GM21737 (cell line): ENCODE measurements around the gene SUGCT.
"Not testable (repeated sequence)": the region's sequence is repeated elsewhere in the genome, so short reads cannot be mapped to it uniquely, and the experiment has no call there.

Experiments used
- ATAC-seq: cut with Tn5 transposase; IDR thresholded peaks from one replicate; pipeline ENCODE4 v1.9.1; 2021; ENCODE audit warnings: mild to moderate bottlenecking, moderate library complexity; ENCODE audit not compliant: unreplicated experiment

SUGCT gene

DNA sequence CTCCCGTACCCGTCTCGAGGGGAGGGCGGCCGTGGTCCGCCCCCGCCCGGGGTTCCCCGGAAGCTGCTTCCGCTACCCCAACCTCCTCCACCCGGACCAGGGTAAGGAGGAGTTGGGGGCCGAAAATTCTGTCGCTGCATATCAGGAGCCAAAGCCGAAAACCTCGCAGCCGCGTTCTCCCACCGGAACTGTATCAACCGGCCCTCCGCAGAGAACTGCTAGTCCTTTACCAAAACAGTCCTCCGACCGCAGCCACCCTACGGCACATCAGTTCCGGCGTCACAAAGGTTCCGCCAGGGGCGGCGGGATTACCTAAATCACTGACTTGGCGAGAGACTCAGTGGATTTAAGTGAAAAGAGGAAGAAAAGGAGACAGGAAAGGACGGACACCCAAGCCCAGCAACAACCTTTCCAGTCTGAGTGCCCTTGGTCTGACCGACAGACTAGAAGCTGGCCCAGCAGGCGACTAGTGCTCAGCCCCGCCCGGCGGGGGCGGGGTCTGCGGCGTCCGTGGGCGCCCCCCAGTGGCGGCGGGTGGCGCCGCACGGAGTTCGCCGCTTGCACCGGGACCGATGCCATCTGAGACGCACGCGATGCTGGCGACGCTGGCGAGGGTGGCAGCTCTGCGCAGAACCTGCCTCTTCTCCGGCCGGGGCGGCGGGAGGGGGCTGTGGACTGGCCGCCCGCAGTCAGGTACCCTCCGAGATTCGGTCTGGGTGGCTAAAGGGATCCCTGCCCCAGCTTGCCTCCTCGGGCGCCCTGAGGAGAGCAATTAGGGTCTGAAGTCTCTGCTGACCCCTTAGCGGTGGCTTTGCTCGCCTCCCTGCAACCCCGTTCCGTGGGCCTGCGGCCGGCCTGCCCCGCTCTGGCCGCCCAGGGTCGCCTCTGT, at the start of gene SUGCT, which contains the start of gene MPLKIP:
TSS of gene SUGCT (plus strand) at position 578 of the 889 bp plus-strand sequence.
TSS of gene MPLKIP (minus strand) at position 195 of the 889 bp plus-strand sequence. CDS start at position 140, 55 bp downstream.
- peak; percentile 90 for ATAC-seq

DNA sequence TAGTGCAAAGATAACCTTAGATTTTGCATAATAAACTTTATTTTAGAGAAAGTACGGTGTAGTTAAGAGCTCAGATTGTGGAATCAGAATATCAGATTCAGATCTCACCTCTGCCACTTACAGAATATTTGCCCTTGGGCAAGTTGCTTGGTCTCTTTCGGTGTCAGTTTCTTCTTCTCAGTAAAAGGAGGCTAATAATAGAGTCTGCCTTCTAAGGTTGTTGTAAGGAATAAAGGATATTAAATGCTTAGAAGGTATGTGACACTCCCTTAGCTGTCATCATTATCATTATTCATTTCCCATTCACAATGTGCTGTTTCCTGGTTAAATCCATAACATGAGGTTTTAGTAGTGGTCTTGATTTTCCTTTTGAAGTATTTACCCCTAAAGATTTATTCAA, 42.6 kb upstream of the SUGCT start:
- no peak for ATAC-seq

DNA sequence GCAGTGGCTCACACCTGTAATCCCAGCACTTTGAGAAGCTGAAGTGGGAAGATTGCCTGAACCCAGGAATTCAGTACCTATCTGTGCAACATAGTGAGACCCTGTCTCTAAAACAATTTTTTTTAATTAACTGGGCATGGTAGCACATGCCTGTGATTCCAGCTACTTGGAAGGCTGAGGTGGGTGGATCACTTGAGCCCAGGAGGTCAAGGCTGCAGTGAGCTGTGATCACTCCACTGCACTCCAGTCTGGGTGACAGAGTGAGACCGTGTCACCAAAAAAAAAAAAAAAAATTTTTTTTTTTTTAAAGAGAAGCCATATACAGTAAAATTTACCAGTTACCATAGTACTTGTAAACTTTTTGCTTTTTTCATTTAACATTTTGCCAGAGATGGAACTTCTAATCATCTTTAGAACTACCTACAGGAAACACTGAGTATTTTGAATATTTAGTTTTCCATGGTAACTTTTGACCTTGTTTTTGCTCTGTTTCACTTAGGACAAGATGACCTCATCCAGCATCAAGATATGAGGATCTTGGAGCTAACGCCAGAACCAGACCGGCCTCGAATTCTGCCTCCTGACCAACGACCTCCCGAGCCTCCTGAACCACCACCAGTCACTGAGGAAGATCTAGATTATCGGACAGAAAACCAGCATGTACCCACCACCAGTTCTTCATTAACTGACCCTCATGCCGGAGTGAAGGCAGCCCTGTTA, 41.0 kb upstream of the SUGCT start:
- ATAC-seq: no peak

DNA sequence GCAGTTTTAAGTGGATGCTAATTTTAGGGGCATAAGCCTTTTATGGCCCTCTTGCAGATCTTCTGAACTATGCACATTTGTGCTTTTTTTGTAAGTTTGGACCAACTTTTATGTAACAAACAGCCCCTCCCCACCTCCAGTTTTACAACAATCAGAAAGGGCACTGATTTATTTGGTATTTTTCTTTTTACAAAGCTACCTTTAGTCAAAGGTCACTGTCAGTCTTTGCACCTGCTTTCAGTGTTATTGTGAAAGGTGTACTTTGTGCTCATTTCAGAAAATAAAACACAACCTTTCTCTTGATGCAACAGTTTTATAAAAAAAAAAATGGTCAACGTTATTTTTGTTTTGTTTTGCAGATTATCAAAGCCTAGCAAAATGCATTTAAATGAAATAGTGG, 39.6 kb upstream of the SUGCT start:
- ATAC-seq: no peak

DNA sequence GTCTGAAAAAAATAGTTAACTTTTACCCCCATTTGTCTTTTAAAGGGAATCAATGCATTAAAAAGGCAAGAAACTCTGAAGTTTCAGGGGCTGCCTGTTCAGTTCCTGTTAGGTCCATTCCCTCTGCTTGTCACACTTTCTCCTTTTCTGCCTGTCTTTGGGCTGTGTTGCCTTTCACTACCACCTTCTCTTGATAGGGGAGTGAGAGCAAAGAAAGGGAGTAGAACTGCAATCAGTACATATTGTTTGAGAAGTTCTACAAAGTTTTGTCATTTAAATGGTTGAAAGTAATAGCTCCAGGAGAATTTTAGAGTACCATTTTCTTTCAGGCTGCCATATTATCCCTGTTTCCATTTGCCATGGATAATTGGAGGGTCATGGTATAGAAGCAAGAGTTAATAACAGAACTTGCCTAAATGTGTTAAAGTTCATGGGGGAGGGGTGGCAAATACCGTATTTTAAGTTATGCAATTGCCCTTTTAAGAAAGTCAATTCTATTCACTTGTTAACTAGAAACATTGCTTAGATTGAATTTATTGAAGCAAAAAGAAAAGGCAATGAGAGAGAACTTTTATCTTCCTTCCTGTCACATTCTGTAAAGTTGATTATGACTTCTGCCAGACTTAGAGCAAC, 39.0 kb upstream of the SUGCT start:
- no peak for ATAC-seq

DNA sequence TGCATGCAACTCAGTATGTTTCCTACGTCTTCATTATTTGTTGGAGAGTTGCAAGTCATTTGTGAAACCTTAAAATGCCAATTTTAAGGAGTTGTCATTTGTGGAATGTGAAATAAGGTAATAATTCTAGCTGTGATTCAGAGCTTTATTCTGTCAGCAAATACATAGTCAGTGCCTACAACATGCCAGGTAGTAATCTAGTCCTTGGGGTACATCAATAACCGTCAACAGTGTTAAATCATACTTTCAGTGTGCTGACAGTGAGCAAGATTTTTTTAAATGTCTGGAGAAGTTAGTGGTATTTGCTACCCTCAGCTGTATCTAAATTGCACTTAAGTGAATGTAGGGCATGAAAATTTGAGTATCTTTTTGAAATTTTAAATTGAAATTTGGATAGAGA, 37.1 kb upstream of the SUGCT start:
- no peak for ATAC-seq

DNA sequence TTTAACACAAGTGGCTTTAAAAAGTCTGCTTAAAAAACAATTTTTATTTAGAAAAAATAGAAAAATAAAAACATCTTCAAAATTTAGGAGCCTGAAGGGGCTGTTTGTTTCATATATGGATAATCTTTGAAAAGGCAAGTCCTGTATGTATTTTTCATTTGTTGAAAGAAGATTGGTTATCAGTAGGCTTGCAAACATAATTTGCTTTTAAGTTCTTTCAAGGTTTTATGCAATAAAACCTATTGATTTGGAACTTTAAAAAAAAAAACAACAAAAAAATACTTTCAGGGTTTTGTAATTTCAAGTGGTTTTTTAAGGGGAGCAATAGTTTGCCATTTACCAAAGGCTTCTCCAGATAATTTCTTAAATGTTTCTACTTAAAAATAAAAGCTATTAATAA, 36.0 kb upstream of the SUGCT start:
- no peak for ATAC-seq

DNA sequence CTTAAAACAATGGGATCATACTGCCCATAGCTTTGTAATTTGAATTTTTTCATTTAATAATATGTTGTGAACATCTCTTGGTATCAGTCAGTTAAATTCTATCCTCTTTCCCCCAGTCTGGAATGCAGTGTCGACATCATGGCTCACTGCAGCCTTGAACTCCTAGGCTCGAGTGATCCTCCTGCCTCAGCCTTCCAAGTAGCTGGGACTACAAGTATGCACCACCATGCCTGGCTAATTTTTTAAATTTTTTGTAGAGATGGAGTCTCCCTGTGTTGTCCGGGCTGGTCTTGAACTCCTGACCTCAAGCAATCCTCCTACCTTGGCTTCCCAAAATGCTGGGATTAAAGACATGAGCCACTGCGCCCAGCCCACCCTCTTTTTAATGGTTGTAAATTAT, 35.0 kb upstream of the SUGCT start:
- no peak for ATAC-seq

DNA sequence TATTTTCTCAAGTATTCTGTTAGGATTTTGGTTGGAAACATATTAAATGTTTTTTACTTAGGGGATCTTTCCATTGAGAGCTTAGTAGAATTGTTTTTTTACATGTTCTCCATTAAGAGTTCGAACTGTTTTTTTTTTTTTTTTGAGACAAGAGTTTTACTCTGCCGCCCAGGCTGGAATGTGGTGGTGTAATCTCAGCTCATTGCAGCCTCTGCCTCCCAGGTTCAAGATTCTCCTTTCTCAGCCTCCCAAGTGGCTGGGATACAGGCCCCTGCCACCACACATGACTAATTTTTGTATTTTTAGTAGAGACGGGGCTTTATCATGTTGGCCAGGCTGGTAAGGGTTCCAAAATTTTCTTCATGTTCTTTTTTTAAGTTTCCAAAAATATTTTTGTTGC, 33.6 kb upstream of the SUGCT start:
- no peak for ATAC-seq

DNA sequence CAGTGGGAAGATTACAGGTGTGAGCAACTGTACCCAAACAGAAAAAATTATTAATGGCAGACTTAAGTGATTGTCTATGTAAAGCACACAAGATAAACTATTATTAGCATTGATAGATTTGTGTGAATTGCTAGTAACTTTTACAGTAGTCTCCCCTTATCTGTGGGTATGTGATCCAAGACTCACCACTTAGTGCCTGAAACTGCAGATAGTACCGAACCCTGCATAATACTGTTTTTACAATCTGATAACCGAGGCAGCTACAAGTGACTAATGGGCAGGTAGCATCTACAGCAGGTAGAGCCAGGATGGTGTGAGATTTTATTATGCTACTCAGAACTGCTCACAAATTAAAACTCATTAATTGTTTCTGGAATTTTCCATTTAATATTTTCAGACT, 31.9 kb upstream of the SUGCT start:
- no peak for ATAC-seq

DNA sequence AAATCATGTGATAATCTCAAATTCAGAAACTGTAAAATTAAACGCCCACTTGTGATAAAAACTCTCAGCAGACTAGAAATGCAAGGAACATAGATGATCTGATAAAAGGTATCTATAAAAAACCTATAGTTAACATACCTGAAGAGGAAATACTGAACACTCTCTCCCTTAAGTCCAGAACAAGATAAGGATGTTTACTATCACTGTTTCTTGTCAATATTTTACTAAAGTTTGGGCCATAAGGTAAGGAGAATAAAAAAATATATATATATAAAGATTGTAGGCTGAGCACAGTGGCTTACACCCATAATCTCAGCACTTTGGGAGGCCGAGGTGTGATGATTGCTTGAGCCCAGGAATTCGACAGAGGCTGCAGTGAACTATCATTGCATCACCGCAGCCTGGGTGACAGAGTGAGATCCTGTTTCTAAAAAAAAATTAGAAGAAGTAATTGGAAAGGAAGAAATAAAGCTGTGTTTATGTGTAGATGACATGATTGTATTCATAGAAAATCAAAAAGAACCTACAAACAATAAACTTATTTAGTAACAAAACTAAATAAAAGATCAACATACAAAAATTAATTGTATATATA, 28.8 kb upstream of the SUGCT start:
- no peak for ATAC-seq

DNA sequence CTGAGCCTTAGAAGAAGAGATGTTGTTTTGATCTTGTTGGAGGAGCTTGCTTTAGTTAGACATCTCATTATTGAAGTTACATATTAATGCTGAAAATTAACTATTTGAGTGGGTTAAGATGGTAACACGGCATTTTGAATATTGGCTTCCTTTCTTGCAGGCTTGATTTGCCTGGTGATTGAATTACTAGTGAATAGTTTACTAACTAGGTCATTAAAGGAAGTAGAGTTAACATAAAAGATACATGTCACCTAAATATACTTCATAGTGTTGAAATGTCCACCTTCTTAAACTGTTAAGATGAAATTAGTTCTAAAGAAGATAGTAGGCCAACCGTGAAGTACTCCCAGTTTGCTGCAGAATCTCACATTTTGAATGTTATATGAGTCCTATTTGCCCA, 18.9 kb upstream of the SUGCT start:
- no peak for ATAC-seq

DNA sequence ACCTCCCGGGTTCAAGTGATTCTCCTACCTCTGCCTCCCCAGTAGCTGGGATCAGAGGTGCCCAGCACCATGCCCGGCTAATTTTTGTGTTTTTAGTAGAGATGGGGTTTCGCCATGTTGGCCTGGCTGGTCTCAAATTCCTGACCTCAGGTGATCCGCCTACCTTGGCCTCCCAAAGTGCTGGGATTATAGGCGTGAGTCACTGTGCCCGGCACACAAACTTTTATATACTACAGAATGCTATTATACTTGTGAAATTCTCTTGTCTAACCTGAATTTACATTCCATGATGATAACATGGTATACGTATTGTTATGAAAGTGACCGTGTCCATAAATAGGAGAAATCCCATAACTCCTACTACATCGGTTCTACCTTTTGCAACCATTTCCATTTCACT, 17.6 kb upstream of the SUGCT start:
- ATAC-seq: not testable (repeated sequence)

DNA sequence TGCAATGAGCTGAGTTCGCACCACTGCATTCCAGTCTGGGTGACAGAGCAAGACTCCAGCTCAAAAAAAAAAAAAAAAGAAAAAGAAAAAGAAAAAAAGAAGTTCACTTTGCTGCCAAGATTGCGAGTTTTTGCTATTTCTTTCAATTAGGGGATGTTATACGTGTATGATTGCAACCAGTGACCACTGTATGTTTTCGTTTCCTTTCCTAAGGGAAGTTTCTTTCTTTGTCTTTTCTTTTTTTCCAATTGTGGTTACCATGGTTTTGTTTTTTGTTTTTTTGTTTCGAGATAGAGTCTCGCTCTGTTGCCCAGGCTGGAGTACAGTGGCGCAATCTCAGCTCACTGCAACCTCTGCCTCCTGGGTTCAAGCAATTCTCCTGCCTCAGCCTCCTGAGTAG, 16.6 kb upstream of the SUGCT start:
- not testable (repeated sequence) for ATAC-seq

DNA sequence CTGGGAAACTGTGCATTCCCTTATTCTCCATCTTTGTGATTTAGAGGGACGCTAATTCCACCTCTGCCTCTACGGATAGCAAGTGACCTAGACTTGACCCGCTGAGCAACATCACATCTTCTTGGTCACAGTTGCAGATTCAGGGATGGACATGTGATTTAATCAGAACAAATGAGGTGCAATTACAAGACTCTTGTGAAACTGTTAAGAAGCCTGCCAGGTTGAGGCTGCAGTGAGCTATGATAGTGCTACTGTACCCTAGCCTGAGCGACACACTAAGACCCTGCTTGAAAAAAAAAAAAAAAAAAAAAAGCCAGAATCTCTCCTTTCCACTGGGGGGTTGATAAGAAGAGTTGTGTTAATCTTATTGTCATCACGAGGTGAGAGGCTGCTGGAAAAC, 14.8 kb upstream of the SUGCT start:
- no peak for ATAC-seq

DNA sequence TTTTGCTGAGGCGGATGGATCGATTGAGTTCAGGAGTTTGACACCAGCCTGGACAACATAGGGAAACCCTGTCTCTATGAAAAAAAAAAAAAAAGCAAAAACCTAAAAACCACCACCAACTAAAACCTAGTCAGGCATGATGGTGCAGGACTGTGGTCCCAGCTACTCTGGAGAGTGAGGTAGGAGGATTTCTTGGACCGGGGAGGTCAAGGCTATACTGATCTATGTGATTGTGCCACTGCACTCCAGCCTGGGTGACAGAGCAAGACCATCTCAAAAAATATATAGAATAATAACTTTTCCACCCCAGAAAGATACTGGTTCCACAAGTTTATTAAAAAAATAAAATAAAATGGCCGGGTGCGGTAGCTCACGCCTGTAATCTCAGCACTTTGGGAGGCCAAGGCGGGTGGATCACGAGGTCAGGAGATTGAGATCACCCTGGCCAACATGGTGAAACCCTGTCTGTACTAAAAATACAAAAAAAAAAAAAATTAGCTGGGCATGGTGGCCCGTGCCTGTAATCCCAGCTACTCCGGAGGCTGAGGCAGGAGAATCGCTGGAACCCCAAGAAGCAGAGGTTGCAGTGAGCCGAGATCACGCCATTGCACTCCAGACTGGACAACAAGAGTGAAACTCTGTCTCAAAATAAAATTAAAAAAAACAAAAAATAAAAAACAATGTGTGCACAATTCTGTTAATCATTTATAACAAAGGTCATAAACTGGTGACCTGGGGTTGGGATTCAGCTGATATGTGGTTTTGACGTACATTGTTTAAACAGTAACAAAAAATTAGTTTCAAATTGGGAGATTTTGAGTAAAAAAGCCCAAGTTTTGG, 12.5 kb upstream of the SUGCT start:
- not testable (repeated sequence) for ATAC-seq

DNA sequence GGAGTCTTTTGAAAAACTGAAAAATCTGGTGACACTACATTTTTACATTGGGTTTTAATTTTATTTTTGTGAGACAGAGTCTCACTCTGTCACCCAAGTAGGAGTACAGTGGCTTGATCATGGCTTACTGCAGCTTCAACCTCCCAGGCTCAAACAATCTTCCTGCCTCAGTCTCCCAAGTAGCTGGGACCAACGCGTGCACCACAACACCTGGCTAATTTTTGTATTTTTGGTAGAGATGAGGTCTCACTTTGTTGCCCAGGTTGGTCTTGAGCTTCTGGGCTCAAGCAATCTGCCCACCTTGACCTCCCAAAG, 11.9 kb upstream of the SUGCT start:
- ATAC-seq: no peak

DNA sequence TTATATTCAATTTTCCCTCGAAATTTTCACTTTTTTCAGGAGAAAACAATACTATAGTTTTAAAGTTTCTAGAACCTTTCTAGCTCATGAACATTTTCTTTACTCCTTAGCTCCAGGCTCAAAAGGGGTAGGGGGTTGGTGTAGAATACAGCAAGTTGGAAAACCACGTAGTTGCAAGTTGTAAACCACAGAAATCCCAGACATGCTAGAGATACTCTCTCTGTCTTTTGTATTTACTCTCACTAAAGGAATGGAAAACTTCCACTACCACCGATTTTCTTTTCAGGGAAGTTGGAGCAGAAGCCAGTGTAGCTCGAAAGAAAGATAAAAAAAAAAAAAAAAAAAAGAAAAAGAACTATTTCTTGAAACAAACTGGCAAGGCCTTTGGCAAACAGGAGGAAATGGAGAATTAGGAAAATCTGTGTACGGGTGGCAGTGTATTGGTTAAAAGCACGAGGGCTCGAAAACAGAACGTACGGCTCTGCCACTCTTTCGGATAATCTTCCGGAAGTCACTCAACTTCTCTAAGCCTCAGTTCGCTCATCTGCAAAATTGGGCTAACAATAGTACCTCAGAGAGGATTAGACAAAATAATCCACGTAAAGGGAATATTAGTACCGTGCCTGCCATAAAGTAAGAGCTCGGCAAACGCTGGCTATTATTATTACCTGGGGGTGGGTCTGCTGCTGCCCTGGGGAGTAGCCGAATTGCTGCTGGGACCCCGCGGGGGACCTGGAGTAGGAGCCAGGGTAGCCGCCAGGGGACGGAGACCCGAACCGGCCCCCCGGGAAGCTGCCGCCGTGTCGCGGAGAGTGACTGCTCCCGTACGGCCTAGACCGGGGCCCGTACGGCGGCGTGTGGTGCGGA, 1.0 kb upstream of the SUGCT start:
- peak; percentile 50 for ATAC-seq

DNA sequence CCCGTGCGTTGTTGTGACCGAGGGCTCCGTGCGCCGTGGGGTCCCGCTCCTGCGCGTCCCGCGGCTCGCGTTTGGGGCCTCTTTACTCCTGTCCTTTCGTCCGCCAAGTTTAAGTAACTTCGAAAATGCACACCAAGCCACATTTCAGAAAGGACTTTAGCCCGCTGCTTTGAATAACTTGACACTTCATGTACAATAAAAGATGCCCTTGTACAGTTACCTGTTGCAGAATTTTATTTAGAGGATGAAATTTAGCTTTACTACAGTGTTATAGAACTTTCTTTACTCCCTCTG, 459 bp downstream of the SUGCT start:
- ATAC-seq: no peak

DNA sequence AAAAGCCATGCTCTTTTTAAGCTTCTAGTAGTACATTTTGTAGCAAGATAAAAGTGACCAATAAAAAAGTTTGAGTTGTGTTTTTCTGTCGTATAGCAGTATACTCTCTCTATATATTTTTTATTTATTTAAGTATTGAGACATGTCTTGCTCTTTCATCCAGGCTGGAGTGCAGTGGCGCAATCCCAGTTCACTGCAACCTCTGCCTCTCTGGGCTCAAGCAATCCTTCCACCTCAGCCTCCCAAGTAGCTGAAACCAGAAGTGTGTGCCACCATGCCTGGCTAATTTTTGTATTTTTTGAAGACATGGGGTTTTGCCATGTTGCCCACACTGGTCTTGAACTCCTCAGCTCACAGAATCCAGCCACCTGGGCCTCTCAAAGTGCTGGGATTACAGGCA, 2.8 kb downstream of the SUGCT start:
- ATAC-seq: no peak
